ENCODE data around the gene KIAA0513. TPM values are rescaled to one million over a fixed set of nuclear protein-coding genes. Genes with fewer than 3 reads are reported as not detected.

KIAA0513 gene
- total and polyA plus RNA-seq, 2 of the 13 experiments (the other 11 are each of a cell fraction or from before 2014, with no cell fraction given) = 1.8 TPM

DNA sequence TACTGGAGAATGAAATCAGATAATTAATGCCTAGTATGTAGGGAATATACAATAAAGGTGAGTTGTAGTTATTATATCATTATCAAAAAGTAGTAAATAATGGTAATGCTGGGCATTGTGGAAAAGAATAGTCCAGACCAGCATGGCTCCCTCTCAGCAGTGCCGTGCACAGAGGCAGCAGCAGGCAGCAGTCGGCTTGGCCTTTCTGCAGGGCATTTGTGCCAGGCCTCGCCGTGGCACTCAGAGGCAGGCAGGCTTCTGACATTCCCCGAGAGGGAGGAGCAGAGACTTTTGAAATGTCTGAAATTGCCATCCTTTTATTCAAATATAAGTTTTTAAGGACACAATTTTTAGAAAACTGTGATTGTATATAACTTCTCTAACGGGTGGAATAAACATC lies 15.0 kb downstream of the KIAA0513 start:
- WGBS (ENCODE audit: low lambda C conversion rate) = 58% methylated on average over 6 of the region's 6 CpGs
- no peak overlapping the region for H3K27ac ChIP-seq (ENCODE audit: extremely low read length, insufficient read depth, low read length)
- intact Hi-C loops (cut with micrococcal nuclease; ENCODE audit: unreplicated experiment) (no loop called here), in situ Hi-C loops (cut with HindIII; ENCODE audit: extremely low pct_ligation_motif_present, low pct_unique_long_range_greater_than_20kb) (no loop called here)
- H3K79me2 ChIP-seq (ENCODE audit: insufficient read depth, low read length) = no peaks in the 10 kb centered on the region
- CTCF ChIA-PET (ENCODE audit: low intra/inter-chr PET ratio, low total read pairs) = no interaction called here
- TF ChIP-seq ZNF563 (CRISPR knock-in tag; IDR thresholded peaks at IDR 0.05) (no peak), ZNF607 (CRISPR knock-in tag; IDR thresholded peaks at IDR 0.05; ENCODE audit: borderline replicate concordance) (no peak), PHF21A (CRISPR knock-in tag; IDR thresholded peaks at IDR 0.05) (no peak)
- H3K4me3 ChIP-seq (replicated peaks in 1 of 3; ENCODE audit: insufficient read depth in 1 of 3, low read depth in 2 of 3, low read length in 3 of 3) = no peak overlapping the region
- POLR2A ChIA-PET = no interaction called here
- FAIRE-seq = no peak
- no peaks in the 10 kb centered on the region for H4K20me1 ChIP-seq (ENCODE audit: insufficient read depth, low read length)
- no peak overlapping the region for H2AFZ ChIP-seq (ENCODE audit: low read length)
- no peaks in the 10 kb centered on the region for H3K9me3 ChIP-seq (ENCODE audit: low read length)
- ATAC-seq = no peak
- no peaks in the 10 kb centered on the region for H3K36me3 ChIP-seq (replicated peaks in 1 of 2; ENCODE audit: control insufficient read depth in 1 of 2, insufficient read depth in 2 of 2, low read length in 2 of 2)
- DNase-seq (ENCODE audit: low spot score) = no peak
- H3K9ac ChIP-seq (ENCODE audit: insufficient read depth, low read depth, low read length) = no peak overlapping the region
- H3K4me1 ChIP-seq (ENCODE audit: insufficient read depth, low read length) = peaks cover 12% of the 10 kb centered on the region
- H3K4me2 ChIP-seq (ENCODE audit: low read depth, low read length) = no peak overlapping the region
- no TSS peak for BruUV-seq (replicated peaks)
- H3K27me3 ChIP-seq (ENCODE audit: control insufficient read depth in 1 of 2, insufficient read depth in 2 of 2, low read length in 2 of 2) = peaks cover 1 to 40% of the 10 kb centered on the region in 2 experiments; a peak in 3 of 5 replicates

DNA sequence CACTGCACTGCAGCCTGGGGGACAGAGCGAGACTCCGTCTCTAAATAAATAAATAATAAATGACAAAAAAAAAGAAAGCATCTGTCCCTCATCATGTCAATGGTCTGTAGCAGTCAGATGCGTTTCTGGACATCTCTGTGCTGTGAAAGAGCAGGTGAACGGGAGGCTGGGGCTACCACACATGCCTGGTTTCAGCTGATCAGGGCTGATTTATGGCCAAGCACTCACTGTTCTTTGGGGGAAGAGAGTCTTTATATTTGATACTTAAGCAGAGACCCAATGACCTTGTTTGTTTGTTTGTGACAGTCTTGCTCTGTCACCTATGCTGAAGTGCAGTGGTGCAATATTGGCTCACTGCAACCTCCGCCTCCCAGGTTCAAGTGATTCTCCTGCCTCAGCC lies 17.5 kb downstream of the KIAA0513 start:
- ATAC-seq (no peak), FAIRE-seq (no peak), DNase-seq (ENCODE audit: low spot score) (no peak)
- intact Hi-C loops (cut with micrococcal nuclease; ENCODE audit: unreplicated experiment) (no loop called here), in situ Hi-C loops (cut with HindIII; ENCODE audit: extremely low pct_ligation_motif_present, low pct_unique_long_range_greater_than_20kb) (no loop called here)
- Histone ChIP-seq H3K9ac (ENCODE audit: insufficient read depth, low read depth, low read length) (no peak overlapping the region), H4K20me1 (ENCODE audit: insufficient read depth, low read length) (no peaks in the 10 kb centered on the region), H3K4me1 (ENCODE audit: insufficient read depth, low read length) (peaks cover 14% of the 10 kb centered on the region), H3K4me3 (replicated peaks in 1 of 3; ENCODE audit: insufficient read depth in 1 of 3, low read depth in 2 of 3, low read length in 3 of 3) (no peak overlapping the region), H3K27me3 (ENCODE audit: control insufficient read depth in 1 of 2, insufficient read depth in 2 of 2, low read length in 2 of 2) (peaks cover 3 to 65% of the 10 kb centered on the region in 2 experiments; a peak in 3 of 5 replicates), H2AFZ (ENCODE audit: low read length) (no peak overlapping the region), H3K36me3 (replicated peaks in 1 of 2; ENCODE audit: control insufficient read depth in 1 of 2, insufficient read depth in 2 of 2, low read length in 2 of 2) (no peaks in the 10 kb centered on the region), H3K27ac (ENCODE audit: extremely low read length, insufficient read depth, low read length) (no peak overlapping the region), H3K9me3 (ENCODE audit: low read length) (no peaks in the 10 kb centered on the region), H3K79me2 (ENCODE audit: insufficient read depth, low read length) (no peaks in the 10 kb centered on the region), H3K4me2 (ENCODE audit: low read depth, low read length) (no peak overlapping the region)
- POLR2A ChIA-PET = no interaction called here
- WGBS (ENCODE audit: low lambda C conversion rate) = 56% methylated on average over 5 of the region's 5 CpGs
- TF ChIP-seq ZNF841 (CRISPR knock-in tag; IDR thresholded peaks at IDR 0.05; ENCODE audit: borderline replicate concordance) (no peak), ZNF292 (CRISPR knock-in tag; IDR thresholded peaks at IDR 0.05; ENCODE audit: borderline replicate concordance, low read depth) (no peak)
- CTCF ChIA-PET (ENCODE audit: low intra/inter-chr PET ratio, low total read pairs) = no interaction called here
- no TSS peak for BruUV-seq (replicated peaks)

All from HepG2 (cell line).